ENCODE results near the gene ARF3.

DNA sequence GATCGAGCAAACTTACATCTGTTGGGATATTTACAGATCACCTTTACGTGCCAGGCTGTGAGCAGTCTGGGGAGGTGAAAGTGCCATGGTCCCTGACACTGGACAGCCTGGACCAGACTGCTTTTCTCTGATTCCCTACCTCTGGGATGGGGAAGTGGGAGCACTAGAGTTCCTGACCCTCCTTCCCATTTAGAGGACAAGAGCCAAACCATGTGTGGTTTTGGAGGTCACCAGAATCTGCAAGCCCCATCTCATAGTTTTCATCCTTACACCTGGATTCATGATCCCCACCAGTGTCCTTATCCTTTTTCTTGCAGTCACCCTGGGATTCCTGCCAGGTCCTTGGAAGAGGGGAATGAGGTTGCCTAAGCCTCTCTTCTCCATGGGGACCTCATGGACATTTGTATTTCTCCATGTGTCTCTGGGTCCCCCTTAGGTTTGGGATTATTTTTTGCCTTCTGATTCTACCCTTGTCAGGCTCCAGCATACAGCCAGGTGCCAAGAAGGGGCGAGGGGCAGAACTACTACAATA lies 15.7 kb upstream of the ARF3 start:
- TF ChIP-seq, protein P1, sequence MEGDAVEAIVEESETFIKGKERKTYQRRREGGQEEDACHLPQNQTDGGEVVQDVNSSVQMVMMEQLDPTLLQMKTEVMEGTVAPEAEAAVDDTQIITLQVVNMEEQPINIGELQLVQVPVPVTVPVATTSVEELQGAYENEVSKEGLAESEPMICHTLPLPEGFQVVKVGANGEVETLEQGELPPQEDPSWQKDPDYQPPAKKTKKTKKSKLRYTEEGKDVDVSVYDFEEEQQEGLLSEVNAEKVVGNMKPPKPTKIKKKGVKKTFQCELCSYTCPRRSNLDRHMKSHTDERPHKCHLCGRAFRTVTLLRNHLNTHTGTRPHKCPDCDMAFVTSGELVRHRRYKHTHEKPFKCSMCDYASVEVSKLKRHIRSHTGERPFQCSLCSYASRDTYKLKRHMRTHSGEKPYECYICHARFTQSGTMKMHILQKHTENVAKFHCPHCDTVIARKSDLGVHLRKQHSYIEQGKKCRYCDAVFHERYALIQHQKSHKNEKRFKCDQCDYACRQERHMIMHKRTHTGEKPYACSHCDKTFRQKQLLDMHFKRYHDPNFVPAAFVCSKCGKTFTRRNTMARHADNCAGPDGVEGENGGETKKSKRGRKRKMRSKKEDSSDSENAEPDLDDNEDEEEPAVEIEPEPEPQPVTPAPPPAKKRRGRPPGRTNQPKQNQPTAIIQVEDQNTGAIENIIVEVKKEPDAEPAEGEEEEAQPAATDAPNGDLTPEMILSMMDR (IDR thresholded peaks at IDR 0.05), result no peak
- no peak for TF ChIP-seq POLR2A (IDR thresholded peaks at IDR 0.05)

Measured in uterus (tissue), 2 donors.